ENCODE results near the gene EPG5.
A peak's percentile ranks its signal among the peaks of the same experiment; 100 is the strongest.
"Not testable (repeated sequence)": the region's sequence is repeated elsewhere in the genome, so short reads cannot be mapped to it uniquely, and the experiment has no call there.

The EPG5 gene

GRCh38 chr18:45978084-45978483 lies 11.0 kb upstream of the EPG5 start:
- no peak for DNase-seq (ENCODE audit: low spot score)
- in situ Hi-C loops (cut with MboI; ENCODE audit: low sequenced_read_pairs, unreplicated experiment), result no loop called here

GRCh38 chr18:45976974-45977373 lies 9.8 kb upstream of the EPG5 start:
- no peak for DNase-seq (ENCODE audit: low spot score)
- no peak for TF ChIP-seq CTCF (IDR thresholded peaks at IDR 0.05; ENCODE audit: borderline replicate concordance, control extremely low read depth, extremely low read depth, insufficient read depth, missing control alignments)
- in situ Hi-C loops (cut with MboI; ENCODE audit: low sequenced_read_pairs, unreplicated experiment), result no loop called here

More at GRCh38 chr18:45978084-45978483, 11.0 kb upstream of the EPG5 start:
- TF ChIP-seq CTCF (IDR thresholded peaks at IDR 0.05; ENCODE audit: borderline replicate concordance, control extremely low read depth, extremely low read depth, insufficient read depth, missing control alignments), result no peak

DNA sequence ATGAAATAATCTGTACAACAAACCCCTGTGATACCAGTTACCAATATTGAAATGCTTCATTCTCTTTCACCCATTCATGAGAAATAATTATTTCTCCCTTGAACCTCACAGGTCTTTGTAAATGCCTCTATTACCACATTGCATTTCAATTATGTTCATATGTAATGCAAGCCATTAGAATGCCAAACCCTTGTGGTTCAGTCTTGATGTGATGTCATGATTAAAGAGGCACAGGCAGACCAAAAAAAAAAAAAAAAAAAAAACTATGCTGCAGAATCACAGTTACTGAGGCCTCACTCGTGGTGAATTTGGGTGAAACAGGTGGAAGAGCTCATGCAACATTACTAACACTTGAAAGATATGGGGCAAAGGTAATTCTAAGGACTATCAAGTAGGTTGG lies 9.4 kb upstream of the EPG5 start:
- no peak for TF ChIP-seq CTCF (IDR thresholded peaks at IDR 0.05; ENCODE audit: borderline replicate concordance, control extremely low read depth, extremely low read depth, insufficient read depth, missing control alignments)
- in situ Hi-C loops (cut with MboI; ENCODE audit: low sequenced_read_pairs, unreplicated experiment), result no loop called here
- DNase-seq (ENCODE audit: low spot score), result no peak

GRCh38 chr18:45974088-45974536 lies 7.0 kb upstream of the EPG5 start:
- TF ChIP-seq CTCF (IDR thresholded peaks at IDR 0.05; ENCODE audit: borderline replicate concordance, control extremely low read depth, extremely low read depth, insufficient read depth, missing control alignments), result peak; percentile 49
- in situ Hi-C loops (cut with MboI; ENCODE audit: low sequenced_read_pairs, unreplicated experiment), result no loop called here
- peak; percentile 49 for DNase-seq (ENCODE audit: low spot score)

DNA sequence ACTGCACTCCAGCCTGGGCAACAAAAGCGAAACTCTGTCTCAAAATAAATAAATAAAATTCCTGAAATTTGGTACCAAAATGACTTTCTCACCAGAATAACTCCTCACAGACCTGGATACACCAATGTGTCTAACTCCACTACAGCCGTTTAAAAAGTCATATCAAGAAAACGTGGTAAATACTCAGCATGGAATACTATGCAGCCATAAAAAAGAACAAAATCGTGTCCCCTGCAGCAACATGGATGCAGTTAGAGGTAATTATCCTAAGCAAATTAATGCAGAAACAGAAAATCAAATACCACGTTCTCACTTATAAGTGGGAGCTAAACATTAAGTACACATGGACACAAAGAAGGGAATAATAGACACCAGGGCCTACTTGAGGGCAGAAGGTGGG lies 2.2 kb downstream of the EPG5 start:
- in situ Hi-C loops (cut with MboI; ENCODE audit: low sequenced_read_pairs, unreplicated experiment); DNase-seq (ENCODE audit: low spot score): not testable (repeated sequence)

DNA sequence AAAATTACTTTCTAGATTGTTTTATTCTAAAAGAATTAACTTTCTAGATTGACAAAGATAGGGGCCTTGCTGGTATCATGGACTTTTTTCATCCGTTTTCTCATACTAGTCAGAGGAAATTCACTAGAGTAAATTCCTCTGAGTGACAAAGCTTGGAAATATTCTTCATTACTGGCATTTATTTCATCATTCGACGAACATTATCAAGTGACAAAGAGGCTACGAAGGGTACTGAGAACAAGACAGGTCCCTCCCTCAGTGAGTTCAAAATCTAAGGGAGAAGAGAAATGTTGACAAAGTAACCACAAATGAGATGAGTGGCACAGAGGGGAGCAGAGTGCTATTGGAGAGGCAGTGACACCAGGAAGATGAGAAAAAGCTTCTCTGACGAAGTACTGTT lies 4.3 kb downstream of the EPG5 start:
- DNase-seq (ENCODE audit: low spot score), result no peak
- in situ Hi-C loops (cut with MboI; ENCODE audit: low sequenced_read_pairs, unreplicated experiment), result no loop called here
- TF ChIP-seq CTCF (IDR thresholded peaks at IDR 0.05; ENCODE audit: borderline replicate concordance, control extremely low read depth, extremely low read depth, insufficient read depth, missing control alignments), result no peak

GRCh38 chr18:45962461-45962860 lies 4.7 kb downstream of the EPG5 start:
- TF ChIP-seq CTCF (IDR thresholded peaks at IDR 0.05; ENCODE audit: borderline replicate concordance, control extremely low read depth, extremely low read depth, insufficient read depth, missing control alignments), result no peak
- in situ Hi-C loops (cut with MboI; ENCODE audit: low sequenced_read_pairs, unreplicated experiment), result no loop called here
- DNase-seq (ENCODE audit: low spot score), result no peak

GRCh38 chr18:45959484-45959883 lies 7.6 kb downstream of the EPG5 start:
- in situ Hi-C loops (cut with MboI; ENCODE audit: low sequenced_read_pairs, unreplicated experiment); DNase-seq (ENCODE audit: low spot score): not testable (repeated sequence)

All from GM13976 (cell line).